Measurements from ENCODE around the gene AVEN. TPM values are rescaled to one million over a fixed set of nuclear protein-coding genes. Genes with fewer than 3 reads are reported as not detected.

Gene AVEN
- polyA plus RNA-seq, 1 of the 3 experiments (the other 2 are of a cell fraction), result 7.5 TPM

DNA sequence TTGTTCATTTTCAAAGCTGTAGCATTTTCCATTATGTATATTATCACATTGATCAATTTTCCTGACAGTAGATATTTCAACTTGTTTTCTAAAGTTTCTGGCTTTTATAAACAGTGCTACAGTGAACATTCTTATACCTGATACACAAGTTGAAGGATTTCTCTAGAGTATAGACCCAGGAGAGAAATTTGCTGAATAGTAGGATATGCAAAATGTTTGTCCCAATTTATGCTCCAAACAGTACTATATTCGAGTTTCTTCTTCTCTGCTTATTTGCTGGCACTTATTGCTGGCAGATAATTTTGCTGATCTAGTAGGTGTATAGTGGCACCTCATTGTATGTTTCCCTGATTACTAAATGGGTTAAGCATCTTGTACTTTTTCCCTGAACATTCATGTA lies 187.9 kb downstream of the AVEN start:
- H3F3A ChIP-seq (replicated peaks; ENCODE audit: insufficient read depth), result peaks cover 14% of the 10 kb centered on the region
- H2AFZ ChIP-seq (ENCODE audit: low read depth), result no peak overlapping the region
- TF ChIP-seq RAD21 (IDR thresholded peaks at IDR 0.05; ENCODE audit: low read length) (no peak), POLR2AphosphoS5 (IDR thresholded peaks at IDR 0.05; ENCODE audit: low read depth, low read length) (no peak), RXRA (IDR thresholded peaks at IDR 0.05; ENCODE audit: borderline replicate concordance, low read depth) (no peak), TAF1 (IDR thresholded peaks at IDR 0.05; ENCODE audit: borderline replicate concordance, low read depth, low read length) (no peak), FOXJ3 (CRISPR knock-in tag; IDR thresholded peaks at IDR 0.05) (no peak), MXI1 (IDR thresholded peaks at IDR 0.05; ENCODE audit: low read depth, low read length) (no peak), YY1 (IDR thresholded peaks at IDR 0.05; ENCODE audit: low read depth) (no peak), RFX5 (IDR thresholded peaks at IDR 0.05; ENCODE audit: low read length) (no peak)
- 0 out of 4 replicates have a peak, but pooled peaks cover 0 to 5% of the 10 kb centered on the region in 2 experiments for H3K4me1 ChIP-seq (ENCODE audit: control insufficient read depth in 1 of 2, insufficient read depth in 2 of 2, low read depth in 1 of 2, low read length in 1 of 2)
- no peak for DNase-seq
- no peaks in the 10 kb centered on the region for H3K9me2 ChIP-seq
- H3K27me3 ChIP-seq (ENCODE audit: insufficient read depth), result no peaks in the 10 kb centered on the region
- no peaks in the 10 kb centered on the region for H4K20me1 ChIP-seq (ENCODE audit: insufficient read depth)
- ChIA-PET POLR2A (no interaction called here), CTCF (interaction anchor here (0.9 to 1.1 kb wide), 2 partner anchors 65 to 95 kb away, joined by 3 to 6 read pairs; no protein-coding TSS in a partner anchor)
- H3K9me3 ChIP-seq, result no peaks in the 10 kb centered on the region
- no peak overlapping the region for H3K9ac ChIP-seq
- no peak overlapping the region for H3K4me2 ChIP-seq
- H3K36me3 ChIP-seq (replicated peaks in 1 of 2; ENCODE audit: control insufficient read depth in 1 of 2, insufficient read depth in 2 of 2, low read length in 1 of 2), result no peaks in the 10 kb centered on the region
- H3K4me3 ChIP-seq (ENCODE audit: low read depth in 2 of 2, low read length in 1 of 2), result no peak overlapping the region
- no peak overlapping the region for H3K27ac ChIP-seq (ENCODE audit: low read depth in 2 of 2, low read length in 1 of 2)
- WGBS (ENCODE audit: low lambda C conversion rate), result 77% methylated on average over 1 of the region's 1 CpG
- no peaks in the 10 kb centered on the region for H3K79me2 ChIP-seq (ENCODE audit: insufficient read depth)

DNA sequence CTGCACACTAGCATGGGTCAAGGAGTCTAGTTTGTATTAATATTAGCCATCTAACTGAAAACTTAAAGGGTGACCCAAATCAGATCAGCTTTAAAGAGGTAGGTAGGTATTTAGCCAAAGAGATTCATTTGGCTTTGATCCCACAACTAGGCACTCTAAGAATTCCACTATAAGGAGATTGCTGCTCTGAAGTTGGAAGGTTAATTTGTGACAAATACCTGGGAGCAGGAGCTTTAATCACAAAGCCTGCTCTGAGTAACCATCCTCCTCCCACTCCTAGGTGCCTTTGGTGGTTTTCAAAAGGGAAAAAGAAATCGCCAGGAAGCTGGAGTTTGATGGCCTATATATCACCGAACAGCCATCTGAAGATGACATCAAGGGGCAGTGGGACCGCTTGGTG lies 191.0 kb downstream of the AVEN start:
- Histone ChIP-seq H3K4me1 (ENCODE audit: control insufficient read depth in 1 of 2, insufficient read depth in 2 of 2, low read depth in 1 of 2, low read length in 1 of 2) (0 out of 4 replicates have a peak, but pooled peaks cover 0 to 5% of the 10 kb centered on the region in 2 experiments), H4K20me1 (ENCODE audit: insufficient read depth) (no peaks in the 10 kb centered on the region), H3K9ac (no peak overlapping the region), H3K9me3 (no peaks in the 10 kb centered on the region), H3K4me2 (no peak overlapping the region), H3K4me3 (ENCODE audit: low read depth in 2 of 2, low read length in 1 of 2) (no peak overlapping the region), H2AFZ (ENCODE audit: low read depth) (no peak overlapping the region), H3K36me3 (replicated peaks in 1 of 2; ENCODE audit: control insufficient read depth in 1 of 2, insufficient read depth in 2 of 2, low read length in 1 of 2) (no peaks in the 10 kb centered on the region), H3F3A (replicated peaks; ENCODE audit: insufficient read depth) (peaks cover 10% of the 10 kb centered on the region), H3K27me3 (ENCODE audit: insufficient read depth) (no peaks in the 10 kb centered on the region), H3K27ac (ENCODE audit: low read depth in 2 of 2, low read length in 1 of 2) (no peak overlapping the region), H3K79me2 (ENCODE audit: insufficient read depth) (no peaks in the 10 kb centered on the region), H3K9me2 (no peaks in the 10 kb centered on the region)
- 87% methylated on average over 3 of the region's 3 CpGs for whole genome bisulfite sequencing (ENCODE audit: low lambda C conversion rate)
- CTCF ChIA-PET, result interaction anchor here (1.2 kb wide), 1 partner anchor 112 kb away, joined by 4 read pairs; no protein-coding TSS in a partner anchor
- DNase-seq, result no peak
- TF ChIP-seq NFIC (IDR thresholded peaks at IDR 0.05; ENCODE audit: borderline replicate concordance), result no peak
- no peak for TF ChIP-seq MEF2A (IDR thresholded peaks at IDR 0.05; ENCODE audit: borderline replicate concordance, low read depth)
- TF ChIP-seq FOXJ3 (CRISPR knock-in tag; IDR thresholded peaks at IDR 0.05), result no peak
- no peak for TF ChIP-seq POLR2AphosphoS5 (IDR thresholded peaks at IDR 0.05; ENCODE audit: low read depth, low read length)
- no peak for TF ChIP-seq EZH2phosphoT487 (IDR thresholded peaks at IDR 0.05; ENCODE audit: borderline replicate concordance, low read depth)
- no peak for TF ChIP-seq RFX5 (IDR thresholded peaks at IDR 0.05; ENCODE audit: low read length)
- no peak for TF ChIP-seq RAD21 (IDR thresholded peaks at IDR 0.05; ENCODE audit: low read length)
- TF ChIP-seq MXI1 (IDR thresholded peaks at IDR 0.05; ENCODE audit: low read depth, low read length), result no peak
- POLR2A ChIA-PET, result no interaction called here

DNA sequence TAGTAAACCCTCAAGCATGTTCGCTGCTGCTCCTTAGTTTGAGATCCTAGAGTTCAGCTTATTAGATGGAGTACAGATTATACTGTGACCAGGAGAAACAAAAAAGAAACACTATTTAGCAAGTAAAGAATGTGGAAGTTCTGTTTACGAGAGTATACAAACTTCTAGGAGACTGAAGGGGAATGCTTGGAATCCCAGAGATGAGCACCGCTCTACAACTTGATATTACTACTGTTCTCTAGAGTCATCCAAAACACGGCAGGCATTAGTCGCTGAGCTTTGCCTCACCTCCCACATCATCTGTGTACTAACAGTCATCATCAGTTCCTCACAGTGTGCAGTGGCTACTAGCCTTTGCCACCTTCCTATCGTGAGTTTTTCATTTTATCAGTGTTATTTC lies 192.1 kb downstream of the AVEN start:
- H3K79me2 ChIP-seq (ENCODE audit: insufficient read depth), result no peaks in the 10 kb centered on the region
- H3K27ac ChIP-seq (ENCODE audit: low read depth in 2 of 2, low read length in 1 of 2), result no peak overlapping the region
- ChIA-PET POLR2A (no interaction called here), CTCF (interaction anchor here (1.2 kb wide), 1 partner anchor 111 kb away, joined by 4 read pairs; no protein-coding TSS in a partner anchor)
- H3F3A ChIP-seq (replicated peaks; ENCODE audit: insufficient read depth), result no peaks in the 10 kb centered on the region
- H4K20me1 ChIP-seq (ENCODE audit: insufficient read depth), result no peaks in the 10 kb centered on the region
- no peak overlapping the region for H3K4me2 ChIP-seq
- no peaks in the 10 kb centered on the region for H3K4me1 ChIP-seq (ENCODE audit: control insufficient read depth in 1 of 2, insufficient read depth in 2 of 2, low read depth in 1 of 2, low read length in 1 of 2)
- H3K9me2 ChIP-seq, result no peaks in the 10 kb centered on the region
- no peak overlapping the region for H3K4me3 ChIP-seq (ENCODE audit: low read depth in 2 of 2, low read length in 1 of 2)
- DNase-seq, result no peak
- H3K36me3 ChIP-seq (replicated peaks in 1 of 2; ENCODE audit: control insufficient read depth in 1 of 2, insufficient read depth in 2 of 2, low read length in 1 of 2), result no peaks in the 10 kb centered on the region
- TF ChIP-seq, protein P1, sequence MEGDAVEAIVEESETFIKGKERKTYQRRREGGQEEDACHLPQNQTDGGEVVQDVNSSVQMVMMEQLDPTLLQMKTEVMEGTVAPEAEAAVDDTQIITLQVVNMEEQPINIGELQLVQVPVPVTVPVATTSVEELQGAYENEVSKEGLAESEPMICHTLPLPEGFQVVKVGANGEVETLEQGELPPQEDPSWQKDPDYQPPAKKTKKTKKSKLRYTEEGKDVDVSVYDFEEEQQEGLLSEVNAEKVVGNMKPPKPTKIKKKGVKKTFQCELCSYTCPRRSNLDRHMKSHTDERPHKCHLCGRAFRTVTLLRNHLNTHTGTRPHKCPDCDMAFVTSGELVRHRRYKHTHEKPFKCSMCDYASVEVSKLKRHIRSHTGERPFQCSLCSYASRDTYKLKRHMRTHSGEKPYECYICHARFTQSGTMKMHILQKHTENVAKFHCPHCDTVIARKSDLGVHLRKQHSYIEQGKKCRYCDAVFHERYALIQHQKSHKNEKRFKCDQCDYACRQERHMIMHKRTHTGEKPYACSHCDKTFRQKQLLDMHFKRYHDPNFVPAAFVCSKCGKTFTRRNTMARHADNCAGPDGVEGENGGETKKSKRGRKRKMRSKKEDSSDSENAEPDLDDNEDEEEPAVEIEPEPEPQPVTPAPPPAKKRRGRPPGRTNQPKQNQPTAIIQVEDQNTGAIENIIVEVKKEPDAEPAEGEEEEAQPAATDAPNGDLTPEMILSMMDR (IDR thresholded peaks at IDR 0.05), result no peak
- TF ChIP-seq RAD21 (IDR thresholded peaks at IDR 0.05; ENCODE audit: low read length), result no peak
- no peak overlapping the region for H2AFZ ChIP-seq (ENCODE audit: low read depth)
- no peak overlapping the region for H3K9ac ChIP-seq
- 84% methylated on average over 6 of the region's 6 CpGs for WGBS (ENCODE audit: low lambda C conversion rate)
- no peaks in the 10 kb centered on the region for H3K27me3 ChIP-seq (ENCODE audit: insufficient read depth)
- H3K9me3 ChIP-seq, result no peaks in the 10 kb centered on the region
